ENCODE results near the gene MRPL21. TPM values are rescaled to one million over a fixed set of nuclear protein-coding genes. Genes with fewer than 3 reads are reported as not detected.

MRPL21 gene
- polyA plus RNA-seq (ENCODE audit: insufficient read length in 4 of 4) = 10 to 100 TPM; 46.3 to 84.7 (median 68.4) TPM

GRCh38 chr11:68903288-68904247 lies at the start of gene MRPL21, which contains the start of gene IGHMBP2:
TSS of gene MRPL21 (minus strand) at chr11:68903832. CDS start at chr11:68903810, 22 bp downstream.
TSS of gene IGHMBP2 (plus strand) at chr11:68903891. CDS start at chr11:68903953, 62 bp downstream.
- peak in 3 of 4 donors; percentile 60 to 67 (median 66) for DNase-seq (ENCODE audit: low read depth in 4 of 4, low spot score in 3 of 4)

- no peak for DNase-seq (ENCODE audit: low read depth in 4 of 4, low spot score in 3 of 4)
Measured at GRCh38 chr11:68950762-68951161, 47.1 kb upstream of the MRPL21 start.

- no peak for DNase-seq (ENCODE audit: low read depth in 4 of 4, low spot score in 3 of 4)
Measured at GRCh38 chr11:68950270-68950669, 46.6 kb upstream of the MRPL21 start.

- no peak for DNase-seq (ENCODE audit: low read depth in 4 of 4, low spot score in 3 of 4)
Measured at GRCh38 chr11:68948935-68949334, 45.3 kb upstream of the MRPL21 start.

GRCh38 chr11:68948496-68948895 lies 44.9 kb upstream of the MRPL21 start:
- no peak for DNase-seq (ENCODE audit: low read depth in 4 of 4, low spot score in 3 of 4)

GRCh38 chr11:68947151-68947550 lies 43.5 kb upstream of the MRPL21 start:
- DNase-seq (ENCODE audit: low read depth in 4 of 4, low spot score in 3 of 4) = no peak

- DNase-seq (ENCODE audit: low read depth in 4 of 4, low spot score in 3 of 4) = peak in 2 of 4 donors; percentile 41 to 54
Measured at GRCh38 chr11:68946416-68947090, 42.9 kb upstream of the MRPL21 start.

- no peak for DNase-seq (ENCODE audit: low read depth in 4 of 4, low spot score in 3 of 4)
Measured at GRCh38 chr11:68942751-68943271, 39.2 kb upstream of the MRPL21 start.

- DNase-seq (ENCODE audit: low read depth in 4 of 4, low spot score in 3 of 4) = no peak
Measured at GRCh38 chr11:68942095-68942620, 38.5 kb upstream of the MRPL21 start.

GRCh38 chr11:68941324-68942094 lies 37.9 kb upstream of the MRPL21 start:
- DNase-seq (ENCODE audit: low read depth in 4 of 4, low spot score in 3 of 4) = no peak

- no peak for DNase-seq (ENCODE audit: low read depth in 4 of 4, low spot score in 3 of 4)
Measured at GRCh38 chr11:68940651-68941323, 37.2 kb upstream of the MRPL21 start.

- DNase-seq (ENCODE audit: low read depth in 4 of 4, low spot score in 3 of 4) = no peak
Measured at GRCh38 chr11:68939583-68940555, 36.2 kb upstream of the MRPL21 start.

GRCh38 chr11:68938816-68939582 lies 35.4 kb upstream of the MRPL21 start:
- DNase-seq (ENCODE audit: low read depth in 4 of 4, low spot score in 3 of 4) = no peak

GRCh38 chr11:68938088-68938487 lies 34.5 kb upstream of the MRPL21 start:
- no peak for DNase-seq (ENCODE audit: low read depth in 4 of 4, low spot score in 3 of 4)

GRCh38 chr11:68936676-68937620 lies 33.3 kb upstream of the MRPL21 start:
- DNase-seq (ENCODE audit: low read depth in 4 of 4, low spot score in 3 of 4) = no peak

- no peak for DNase-seq (ENCODE audit: low read depth in 4 of 4, low spot score in 3 of 4)
Measured at GRCh38 chr11:68936358-68936636, 32.7 kb upstream of the MRPL21 start.
